GM06990 (cell line): ENCODE data around the gene REXO1.
"Not testable (repeated sequence)": the region's sequence is repeated elsewhere in the genome, so short reads cannot be mapped to it uniquely, and the experiment has no call there.

ENCODE experiments used
- DNase-seq: peaks from one replicate; pipeline ENCODE4 v3.0.0-alpha.2; 2011; ENCODE audit not compliant: insufficient read length; ENCODE audit errors: extremely low read depth
- H3K27me3 ChIP-seq: replicated peaks from 2 replicates; pipeline ENCODE4 v1.6.0; 2011; ENCODE audit warnings: low read length; ENCODE audit not compliant: control insufficient read depth, insufficient read depth
- H3K36me3 ChIP-seq: 2 replicates; pipeline ENCODE4 v1.5.1; 2011; ENCODE audit warnings: low read length; ENCODE audit not compliant: control insufficient read depth, insufficient read depth
- H3K4me3 ChIP-seq: replicated peaks from 2 replicates; pipeline ENCODE4 v1.5.1; 2011; ENCODE audit warnings: low read depth, mild to moderate bottlenecking, control low read depth, low read length
- CTCF ChIP-seq: IDR thresholded peaks from 2 replicates; pipeline ENCODE4 v1.5.1; 2011; ENCODE audit warnings: low read length, control low read depth, mild to moderate bottlenecking, inconsistent platforms; ENCODE audit not compliant: insufficient read depth, poor library complexity, severe bottlenecking

REXO1 gene

GRCh38 chr19:1805401-1806183, 42.7 kb downstream of the REXO1 start:
- no peak for TF ChIP-seq CTCF
- DNase-seq = no peak
- H3K27me3 ChIP-seq = no peaks in the 10 kb centered on the region
- H3K36me3 ChIP-seq = no peaks in the 10 kb centered on the region
- no peak overlapping the region for H3K4me3 ChIP-seq

GRCh38 chr19:1804858-1805257, 43.4 kb downstream of the REXO1 start:
- no peaks in the 10 kb centered on the region for H3K27me3 ChIP-seq
- H3K4me3 ChIP-seq = no peak overlapping the region
- TF ChIP-seq CTCF = no peak
- DNase-seq = no peak
- H3K36me3 ChIP-seq = no peaks in the 10 kb centered on the region

- no peak for TF ChIP-seq CTCF
- Histone ChIP-seq H3K36me3 (no peaks in the 10 kb centered on the region), H3K4me3 (no peak overlapping the region), H3K27me3 (no peaks in the 10 kb centered on the region; the same call in 1 of the 2 replicates)
- DNase-seq = no peak
Observed at GRCh38 chr19:1799695-1800342, 48.5 kb downstream of the REXO1 start.

GRCh38 chr19:1797313-1797712, 51.0 kb downstream of the REXO1 start:
- H3K27me3 ChIP-seq, H3K36me3 ChIP-seq, DNase-seq, H3K4me3 ChIP-seq: not testable (repeated sequence)

GRCh38 chr19:1796395-1797142, 51.7 kb downstream of the REXO1 start:
- TF ChIP-seq CTCF = no peak
- Histone ChIP-seq H3K36me3 (no peaks in the 10 kb centered on the region), H3K4me3 (no peak overlapping the region), H3K27me3 (no peaks in the 10 kb centered on the region; the same call in 1 of the 2 replicates)
- no peak for DNase-seq
